Activated CD4-positive, alpha-beta memory T cell treated with anti-CD3 and anti-CD28 coated beads for 36 hours (primary cell): Measurements from ENCODE around the gene IBA57. TPM values are rescaled to one million over a fixed set of nuclear protein-coding genes. Genes with fewer than 3 reads are reported as not detected.

Source experiments
- CTCF ChIA-PET: fragments of 350-600 bp; sonication (Branson Sonifier 250); formaldehyde crosslinking; loops from one replicate; lab custom pipeline; 2021; ENCODE audit warnings: antibody characterized with exemption, inconsistent platforms; lab: Charles Lee
- POLR2A ChIA-PET: fragments of 350-600 bp; sonication (Branson Sonifier 250); formaldehyde crosslinking; loops from one replicate; lab custom pipeline; 2021; ENCODE audit warnings: antibody characterized with exemption; lab: Charles Lee
- DNase-seq: peaks from one replicate; pipeline ENCODE4 v3.0.0-alpha.2; 2020
- H3K27ac Mint-ChIP-seq: one replicate; pipeline ENCODE4 v1.8.0; 2021; ENCODE audit warnings: mixed read lengths
- H3K27me3 Mint-ChIP-seq: one replicate; pipeline ENCODE4 v1.8.0; 2021; ENCODE audit warnings: mixed read lengths
- H3K36me3 Mint-ChIP-seq: one replicate; pipeline ENCODE4 v1.8.0; 2021; ENCODE audit warnings: mixed read lengths
- H3K4me1 Mint-ChIP-seq: one replicate; pipeline ENCODE4 v1.8.0; 2021; ENCODE audit warnings: low read depth, mixed read lengths
- H3K4me3 Mint-ChIP-seq: one replicate; pipeline ENCODE4 v1.8.0; 2021; ENCODE audit warnings: mild to moderate bottlenecking, mixed read lengths
- H3K9me3 Mint-ChIP-seq: one replicate; pipeline ENCODE4 v1.8.0; 2021; ENCODE audit warnings: mixed read lengths
- intact Hi-C: fragments of 100-400 bp; cut with micrococcal nuclease; formaldehyde crosslinking; loops from one replicate; pipeline ENCODE4 v1.15.1; 2023
- total RNA-seq, 2 experiments: library from RNA; stranded (reverse); gene quantifications; one replicate each; pipeline ENCODE4 v1.2.3, GENCODE V29; 2021

The IBA57 gene
- total RNA-seq, 2 experiments from 2014 or later: 3.8 to 4.8 TPM

GRCh38 chr1:228145463-228146416 is 19.9 kb upstream of the IBA57 start:
- CTCF ChIA-PET: no interaction called here
- DNase-seq: no peak
- intact Hi-C loops: no loop called here
- Mint-ChIP-seq H3K36me3 (peaks cover 11% of the 10 kb centered on the region), H3K4me3 (no peak overlapping the region), H3K9me3 (no peaks in the 10 kb centered on the region), H3K4me1 (peaks cover 27% of the 10 kb centered on the region), H3K27me3 (no peaks in the 10 kb centered on the region), H3K27ac (no peak overlapping the region)
- POLR2A ChIA-PET: no interaction called here

- intact Hi-C loops: no loop called here
- CTCF ChIA-PET: no interaction called here
- Mint-ChIP-seq H3K36me3 (peaks cover 8% of the 10 kb centered on the region), H3K9me3 (no peaks in the 10 kb centered on the region), H3K4me3 (no peak overlapping the region), H3K27me3 (no peaks in the 10 kb centered on the region), H3K4me1 (peaks cover 27% of the 10 kb centered on the region), H3K27ac (no peak overlapping the region)
- no peak for DNase-seq
- POLR2A ChIA-PET: no interaction called here
Observed at GRCh38 chr1:228146417-228147150, 19.0 kb upstream of the IBA57 start.

- ChIA-PET POLR2A (no interaction called here), CTCF (no interaction called here)
- intact Hi-C loops: no loop called here
- Mint-ChIP-seq H3K27ac (no peak overlapping the region), H3K27me3 (no peaks in the 10 kb centered on the region), H3K9me3 (no peaks in the 10 kb centered on the region), H3K36me3 (peaks cover 8% of the 10 kb centered on the region), H3K4me3 (no peak overlapping the region), H3K4me1 (peaks cover 20% of the 10 kb centered on the region)
- no peak for DNase-seq
Observed at GRCh38 chr1:228147151-228147693, 18.4 kb upstream of the IBA57 start.

- Mint-ChIP-seq H3K27me3 (no peaks in the 10 kb centered on the region), H3K4me3 (no peak overlapping the region), H3K4me1 (peaks cover 15% of the 10 kb centered on the region), H3K27ac (no peak overlapping the region), H3K36me3 (peaks cover 3% of the 10 kb centered on the region), H3K9me3 (no peaks in the 10 kb centered on the region)
- ChIA-PET POLR2A (no interaction called here), CTCF (no interaction called here)
- intact Hi-C loops: no loop called here
- no peak for DNase-seq
Observed at GRCh38 chr1:228147768-228148167, 17.8 kb upstream of the IBA57 start.

- POLR2A ChIA-PET: no interaction called here
- Mint-ChIP-seq H3K27me3 (no peaks in the 10 kb centered on the region), H3K27ac (no peak overlapping the region), H3K4me3 (no peak overlapping the region), H3K9me3 (no peaks in the 10 kb centered on the region), H3K36me3 (no peaks in the 10 kb centered on the region), H3K4me1 (peaks cover 9% of the 10 kb centered on the region)
- CTCF ChIA-PET: no interaction called here
- DNase-seq: no peak
- intact Hi-C loops: no loop called here
Observed at GRCh38 chr1:228148196-228148861, 17.3 kb upstream of the IBA57 start.

- no peak overlapping the region for H3K4me3 Mint-ChIP-seq
- H3K27ac Mint-ChIP-seq: no peak overlapping the region
- no peaks in the 10 kb centered on the region for H3K9me3 Mint-ChIP-seq
- ChIA-PET POLR2A (no interaction called here), CTCF (no interaction called here)
- H3K36me3 Mint-ChIP-seq: no peaks in the 10 kb centered on the region
- no peaks in the 10 kb centered on the region for H3K27me3 Mint-ChIP-seq
- DNase-seq: no peak
- peaks cover 3% of the 10 kb centered on the region for H3K4me1 Mint-ChIP-seq
- intact Hi-C loops: no loop called here
Observed at GRCh38 chr1:228148935-228149405, 16.6 kb upstream of the IBA57 start.

GRCh38 chr1:228149406-228150119 is 16.0 kb upstream of the IBA57 start, which contains the start of gene GJC2:
TSS of gene GJC2 (plus strand) at chr1:228149930. CDS start at chr1:228157759, 7,829 bp downstream.
- no peaks in the 10 kb centered on the region for H3K9me3 Mint-ChIP-seq
- intact Hi-C loops: no loop called here
- no peak within 1 kb of the TSS for H3K27ac Mint-ChIP-seq
- no peaks in the 10 kb centered on the region for H3K36me3 Mint-ChIP-seq
- CTCF ChIA-PET: no interaction called here
- H3K4me3 Mint-ChIP-seq: no peak within 1 kb of the TSS
- H3K4me1 Mint-ChIP-seq: peaks cover 1% of the 10 kb centered on the region
- DNase-seq: no peak
- POLR2A ChIA-PET: no interaction called here
- no peaks in the 10 kb centered on the region for H3K27me3 Mint-ChIP-seq

GRCh38 chr1:228150120-228150460 is 15.5 kb upstream of the IBA57 start:
- Mint-ChIP-seq H3K4me3 (no peak overlapping the region), H3K27me3 (no peaks in the 10 kb centered on the region), H3K27ac (no peak overlapping the region), H3K9me3 (no peaks in the 10 kb centered on the region), H3K4me1 (peaks cover 6% of the 10 kb centered on the region), H3K36me3 (no peaks in the 10 kb centered on the region)
- intact Hi-C loops: no loop called here
- POLR2A ChIA-PET: no interaction called here
- no peak for DNase-seq
- CTCF ChIA-PET: no interaction called here

- H3K36me3 Mint-ChIP-seq: no peaks in the 10 kb centered on the region
- DNase-seq: no peak
- ChIA-PET CTCF (no interaction called here), POLR2A (no interaction called here)
- no peak overlapping the region for H3K4me3 Mint-ChIP-seq
- no peaks in the 10 kb centered on the region for H3K9me3 Mint-ChIP-seq
- intact Hi-C loops: no loop called here
- no peak overlapping the region for H3K27ac Mint-ChIP-seq
- peaks cover 8% of the 10 kb centered on the region for H3K4me1 Mint-ChIP-seq
- H3K27me3 Mint-ChIP-seq: no peaks in the 10 kb centered on the region
Observed at GRCh38 chr1:228150461-228151179, 15.0 kb upstream of the IBA57 start.

GRCh38 chr1:228151180-228151925 is 14.3 kb upstream of the IBA57 start:
- no peak overlapping the region for H3K4me3 Mint-ChIP-seq
- H3K9me3 Mint-ChIP-seq: no peaks in the 10 kb centered on the region
- intact Hi-C loops: no loop called here
- POLR2A ChIA-PET: no interaction called here
- no peak overlapping the region for H3K27ac Mint-ChIP-seq
- CTCF ChIA-PET: no interaction called here
- H3K4me1 Mint-ChIP-seq: peaks cover 8% of the 10 kb centered on the region
- no peaks in the 10 kb centered on the region for H3K36me3 Mint-ChIP-seq
- H3K27me3 Mint-ChIP-seq: no peaks in the 10 kb centered on the region
- no peak for DNase-seq
